ENCODE data around the gene PRRX2.

DNA sequence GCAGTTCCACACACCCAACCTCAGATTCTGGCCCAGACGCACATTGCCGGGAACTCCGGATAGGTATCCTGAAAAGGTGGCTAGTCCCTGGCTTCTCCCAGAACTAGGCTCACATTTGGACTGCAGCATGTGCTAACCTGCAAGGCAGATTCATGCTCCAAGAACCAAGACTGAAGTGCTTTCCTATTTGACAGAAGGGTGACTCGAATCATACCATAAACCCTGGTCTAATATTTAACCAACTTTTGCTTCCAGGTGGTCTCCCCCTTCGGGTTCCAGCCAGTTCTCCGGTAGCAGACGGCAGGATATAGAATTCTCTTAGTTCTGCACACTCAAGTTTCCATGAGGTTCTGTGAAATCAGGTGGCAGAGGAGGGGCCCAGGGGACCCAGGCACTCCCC, 79.8 kb downstream of the PRRX2 start:
- TF ChIP-seq, protein P1, sequence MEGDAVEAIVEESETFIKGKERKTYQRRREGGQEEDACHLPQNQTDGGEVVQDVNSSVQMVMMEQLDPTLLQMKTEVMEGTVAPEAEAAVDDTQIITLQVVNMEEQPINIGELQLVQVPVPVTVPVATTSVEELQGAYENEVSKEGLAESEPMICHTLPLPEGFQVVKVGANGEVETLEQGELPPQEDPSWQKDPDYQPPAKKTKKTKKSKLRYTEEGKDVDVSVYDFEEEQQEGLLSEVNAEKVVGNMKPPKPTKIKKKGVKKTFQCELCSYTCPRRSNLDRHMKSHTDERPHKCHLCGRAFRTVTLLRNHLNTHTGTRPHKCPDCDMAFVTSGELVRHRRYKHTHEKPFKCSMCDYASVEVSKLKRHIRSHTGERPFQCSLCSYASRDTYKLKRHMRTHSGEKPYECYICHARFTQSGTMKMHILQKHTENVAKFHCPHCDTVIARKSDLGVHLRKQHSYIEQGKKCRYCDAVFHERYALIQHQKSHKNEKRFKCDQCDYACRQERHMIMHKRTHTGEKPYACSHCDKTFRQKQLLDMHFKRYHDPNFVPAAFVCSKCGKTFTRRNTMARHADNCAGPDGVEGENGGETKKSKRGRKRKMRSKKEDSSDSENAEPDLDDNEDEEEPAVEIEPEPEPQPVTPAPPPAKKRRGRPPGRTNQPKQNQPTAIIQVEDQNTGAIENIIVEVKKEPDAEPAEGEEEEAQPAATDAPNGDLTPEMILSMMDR (IDR thresholded peaks at IDR 0.05) = no peak
- no peak for TF ChIP-seq EZH2 (IDR thresholded peaks at IDR 0.05; ENCODE audit: borderline replicate concordance, insufficient read depth, low read depth, low read length, poor library complexity, severe bottlenecking)
